Activated naive CD8-positive, alpha-beta T cell (primary cell): ENCODE data around the gene SEC14L3.

Experiments used
- H3K27ac Mint-ChIP-seq: one replicate; pipeline ENCODE4 v1.8.0; 2021; ENCODE audit warnings: mixed read lengths
- H3K27me3 Mint-ChIP-seq: one replicate; pipeline ENCODE4 v1.8.0; 2021; ENCODE audit warnings: mixed read lengths
- H3K36me3 Mint-ChIP-seq: one replicate; pipeline ENCODE4 v1.8.0; 2021; ENCODE audit warnings: mixed read lengths
- H3K4me1 Mint-ChIP-seq: one replicate; pipeline ENCODE4 v1.8.0; 2021; ENCODE audit warnings: low read depth, mixed read lengths
- H3K4me3 Mint-ChIP-seq: one replicate; pipeline ENCODE4 v1.8.0; 2021; ENCODE audit warnings: mild to moderate bottlenecking, mixed read lengths
- H3K9me3 Mint-ChIP-seq: one replicate; pipeline ENCODE4 v1.8.0; 2021; ENCODE audit warnings: low read depth, mixed read lengths

The SEC14L3 gene

DNA sequence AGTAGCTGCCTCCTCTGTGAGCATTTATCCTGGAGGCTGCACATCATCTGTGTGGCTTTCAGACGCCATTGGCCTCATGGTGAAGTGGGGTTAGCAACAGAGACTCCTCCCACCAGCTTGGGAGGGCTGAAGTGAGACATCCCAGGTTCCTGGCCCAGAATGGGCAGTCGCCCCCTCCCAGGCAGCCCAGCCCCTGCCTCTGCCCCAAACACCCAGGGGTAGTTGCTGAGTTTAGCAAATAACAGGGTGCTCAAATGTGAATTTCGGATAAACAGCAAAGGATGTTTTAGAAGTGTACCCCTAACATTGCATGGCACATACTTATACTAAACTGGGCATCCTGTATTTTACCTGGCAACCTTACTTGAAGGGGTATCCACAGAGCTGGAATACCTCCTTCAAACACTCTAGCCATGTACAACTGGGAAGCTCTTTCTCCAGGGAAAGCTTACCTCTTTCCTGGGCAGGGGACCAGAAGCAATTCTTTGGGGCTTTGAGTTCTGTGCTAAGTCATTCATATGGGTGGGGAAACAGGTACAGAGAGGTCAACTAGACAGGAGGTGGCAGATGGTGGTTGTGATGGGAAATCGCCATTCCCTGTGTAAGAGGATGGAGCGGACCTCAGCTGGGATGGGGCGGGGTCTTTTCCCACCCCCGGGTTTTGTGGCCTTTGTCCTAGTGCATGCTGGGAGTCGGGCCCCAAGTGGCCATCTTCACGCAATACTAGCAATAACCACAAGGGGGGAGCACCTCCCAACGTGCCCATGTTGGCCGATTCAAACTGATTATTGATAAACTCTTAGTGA lies 27.0 kb downstream of the SEC14L3 start:
- Mint-ChIP-seq H3K9me3 (no peaks in the 10 kb centered on the region), H3K4me1 (peaks cover 17% of the 10 kb centered on the region), H3K36me3 (peaks cover 4% of the 10 kb centered on the region), H3K4me3 (no peak overlapping the region), H3K27ac (no peak overlapping the region), H3K27me3 (peaks cover 34% of the 10 kb centered on the region)

DNA sequence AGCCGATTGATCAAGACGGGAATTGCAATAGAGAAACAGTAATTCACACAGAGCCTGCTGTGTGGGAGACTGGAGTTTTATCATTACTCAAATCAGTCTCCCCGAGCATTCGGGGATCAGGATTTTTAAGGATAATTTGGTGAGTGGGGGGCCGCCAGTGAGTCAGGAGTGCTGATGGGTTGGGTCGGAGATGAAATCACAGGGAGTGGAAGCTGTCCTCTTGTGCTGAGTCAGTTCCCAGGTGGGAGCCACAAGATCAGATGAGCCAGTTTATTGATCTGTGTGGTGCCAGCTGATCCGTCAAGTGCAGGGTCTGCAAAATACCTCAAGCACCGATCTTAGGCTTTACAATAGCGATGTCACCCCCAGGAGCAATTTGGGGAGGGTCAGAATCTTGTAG lies 30.7 kb downstream of the SEC14L3 start:
- Mint-ChIP-seq H3K4me1 (peaks cover 22% of the 10 kb centered on the region), H3K36me3 (peaks cover 7% of the 10 kb centered on the region), H3K9me3 (peaks cover 4% of the 10 kb centered on the region), H3K27me3 (peaks cover 30% of the 10 kb centered on the region), H3K4me3 (no peak overlapping the region), H3K27ac (no peak overlapping the region)

DNA sequence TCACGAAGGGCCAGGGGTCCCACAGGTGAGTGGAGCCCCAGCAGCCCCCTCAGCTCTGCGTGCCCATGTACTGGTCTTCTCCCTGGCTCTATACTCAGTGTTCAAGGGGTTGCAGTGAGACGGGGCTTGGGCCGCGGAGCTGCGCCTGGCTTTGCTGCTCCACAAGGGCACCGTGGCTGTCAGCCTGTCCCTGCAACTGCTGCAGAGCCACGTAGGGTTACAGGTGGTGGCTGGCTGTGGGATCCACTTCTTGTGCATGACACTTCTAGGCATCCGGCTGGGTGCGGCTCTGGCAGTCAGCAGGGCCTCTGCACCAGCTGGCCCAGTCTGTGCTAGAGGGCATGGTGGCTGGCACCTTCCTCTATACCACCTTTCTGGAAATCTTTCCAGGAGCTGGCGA lies 32.0 kb downstream of the SEC14L3 start:
- H3K36me3 Mint-ChIP-seq = peaks cover 10% of the 10 kb centered on the region
- peaks cover 8% of the 10 kb centered on the region for H3K9me3 Mint-ChIP-seq
- no peak overlapping the region for H3K4me3 Mint-ChIP-seq
- no peak overlapping the region for H3K27ac Mint-ChIP-seq
- H3K4me1 Mint-ChIP-seq = peaks cover 27% of the 10 kb centered on the region
- H3K27me3 Mint-ChIP-seq = peaks cover 24% of the 10 kb centered on the region

DNA sequence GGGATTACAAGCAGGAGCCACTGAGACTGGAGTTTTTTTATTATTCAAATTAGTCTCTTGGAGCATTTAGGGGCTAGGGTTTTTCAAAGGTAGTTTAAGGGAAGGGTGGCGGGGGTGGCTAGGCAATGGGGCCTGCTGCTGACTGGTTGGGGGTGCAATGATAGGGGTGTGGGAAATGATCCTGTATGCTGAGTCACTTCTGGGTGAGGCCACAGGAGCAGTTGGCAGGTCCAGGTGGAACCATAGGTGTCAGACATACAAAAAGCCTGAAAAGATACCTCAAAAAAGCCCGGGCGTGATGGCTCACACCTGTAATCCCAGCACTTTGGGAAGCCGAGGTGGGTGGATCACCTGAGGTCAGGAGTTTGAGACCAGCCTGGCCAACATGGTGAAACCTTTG lies 32.6 kb downstream of the SEC14L3 start:
- H3K27me3 Mint-ChIP-seq = peaks cover 23% of the 10 kb centered on the region
- H3K9me3 Mint-ChIP-seq = peaks cover 8% of the 10 kb centered on the region
- peaks cover 31% of the 10 kb centered on the region for H3K4me1 Mint-ChIP-seq
- peaks cover 12% of the 10 kb centered on the region for H3K36me3 Mint-ChIP-seq
- no peak overlapping the region for H3K4me3 Mint-ChIP-seq
- H3K27ac Mint-ChIP-seq = no peak overlapping the region

DNA sequence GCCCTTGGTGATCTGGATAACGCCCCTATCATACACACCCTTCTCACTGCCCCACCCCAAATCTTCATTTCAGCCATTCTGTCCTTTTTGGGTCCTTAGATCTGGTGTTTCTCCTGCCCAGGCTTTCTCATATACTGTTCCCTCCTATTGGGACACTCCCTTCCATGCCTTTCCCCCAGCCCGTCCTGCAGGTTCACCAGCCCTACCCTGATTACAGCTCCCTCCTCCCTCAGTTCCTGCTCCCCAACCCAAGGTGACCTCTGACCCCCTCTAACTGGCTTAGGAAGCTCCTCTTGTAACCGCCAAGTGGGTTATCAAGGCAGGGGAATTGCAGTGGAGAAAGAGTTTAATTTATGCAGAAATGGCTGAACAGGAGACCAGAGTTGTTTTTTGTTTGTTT lies 33.3 kb downstream of the SEC14L3 start:
- Mint-ChIP-seq H3K9me3 (peaks cover 8% of the 10 kb centered on the region), H3K27ac (no peak overlapping the region), H3K4me1 (peaks cover 31% of the 10 kb centered on the region), H3K4me3 (no peak overlapping the region), H3K36me3 (peaks cover 12% of the 10 kb centered on the region), H3K27me3 (peaks cover 22% of the 10 kb centered on the region)

DNA sequence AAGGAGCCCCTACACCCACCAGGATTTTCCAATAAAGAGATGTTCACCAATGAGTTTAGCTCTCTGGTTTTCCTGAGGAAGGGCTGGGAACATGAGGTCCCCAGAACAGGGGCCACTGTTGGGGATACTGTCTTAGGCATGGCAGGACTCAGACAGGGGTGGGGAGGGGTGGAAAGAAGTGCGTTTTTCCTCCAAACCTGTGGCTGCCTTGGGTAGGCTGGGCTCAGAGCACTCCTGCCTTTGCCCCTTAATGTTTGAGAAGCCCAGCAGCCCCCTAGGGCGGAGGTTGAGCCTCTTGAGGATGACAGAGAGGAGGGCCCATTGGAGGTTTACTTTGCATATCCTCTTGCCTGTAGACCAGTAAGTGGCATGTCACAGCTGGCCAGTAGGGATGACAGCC lies 35.6 kb downstream of the SEC14L3 start:
- Mint-ChIP-seq H3K4me3 (peak overlapping the region; percentile 92), H3K27me3 (peaks cover 17% of the 10 kb centered on the region), H3K4me1 (peaks cover 20% of the 10 kb centered on the region), H3K27ac (peak overlapping the region; percentile 97), H3K9me3 (peaks cover 8% of the 10 kb centered on the region), H3K36me3 (peaks cover 10% of the 10 kb centered on the region)

DNA sequence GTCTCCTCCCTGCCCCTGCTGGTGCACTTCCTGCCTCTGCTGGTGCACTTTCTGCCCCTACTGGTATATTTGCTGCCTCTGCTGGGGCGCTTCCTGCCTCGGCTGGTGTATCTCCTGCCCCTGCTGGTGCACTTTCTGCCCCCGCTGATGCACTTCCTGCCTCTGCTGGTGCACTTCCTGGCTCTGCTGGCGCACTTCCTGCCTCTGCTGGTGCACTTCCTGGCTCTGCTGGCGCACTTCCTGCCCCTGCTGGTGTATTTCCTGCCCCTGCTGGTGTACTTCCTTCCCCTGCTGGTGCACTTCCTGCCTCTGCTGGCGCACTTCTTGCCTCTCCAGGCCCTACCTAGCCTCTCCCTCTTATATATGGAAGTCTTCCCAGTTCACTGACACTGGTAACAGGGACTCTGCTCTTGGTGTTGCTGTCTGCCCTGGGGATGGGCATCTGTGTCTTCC lies 36.1 kb downstream of the SEC14L3 start:
- Mint-ChIP-seq H3K36me3 (peaks cover 8% of the 10 kb centered on the region), H3K4me1 (peaks cover 20% of the 10 kb centered on the region), H3K4me3 (peak overlapping the region; percentile 92), H3K9me3 (peaks cover 8% of the 10 kb centered on the region), H3K27ac (peak overlapping the region; percentile 97), H3K27me3 (peaks cover 13% of the 10 kb centered on the region)

DNA sequence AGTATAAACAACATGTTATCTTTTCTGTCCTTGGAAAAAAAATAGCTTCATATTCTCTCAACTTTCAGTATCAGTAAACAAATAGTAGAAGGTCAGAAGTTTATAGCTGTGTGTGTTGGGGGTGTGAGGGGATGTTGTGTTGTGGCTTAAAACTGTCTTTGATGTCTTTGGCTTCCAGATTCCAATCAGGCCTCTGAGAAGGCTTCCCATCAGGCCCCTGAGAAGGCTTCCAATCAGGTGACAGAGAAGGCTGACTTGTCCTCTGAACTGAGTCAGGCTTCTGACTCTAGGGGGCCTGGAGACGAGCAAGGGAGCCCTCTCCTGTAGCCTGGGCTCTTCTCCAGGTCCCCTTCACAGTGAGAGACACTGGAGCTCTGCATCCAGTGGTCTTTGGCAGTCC lies 37.0 kb downstream of the SEC14L3 start:
- peaks cover 20% of the 10 kb centered on the region for H3K4me1 Mint-ChIP-seq
- peaks cover 8% of the 10 kb centered on the region for H3K9me3 Mint-ChIP-seq
- H3K36me3 Mint-ChIP-seq = peaks cover 8% of the 10 kb centered on the region
- H3K4me3 Mint-ChIP-seq = peak overlapping the region; percentile 92
- H3K27ac Mint-ChIP-seq = peak overlapping the region; percentile 97
- H3K27me3 Mint-ChIP-seq = peaks cover 8% of the 10 kb centered on the region

DNA sequence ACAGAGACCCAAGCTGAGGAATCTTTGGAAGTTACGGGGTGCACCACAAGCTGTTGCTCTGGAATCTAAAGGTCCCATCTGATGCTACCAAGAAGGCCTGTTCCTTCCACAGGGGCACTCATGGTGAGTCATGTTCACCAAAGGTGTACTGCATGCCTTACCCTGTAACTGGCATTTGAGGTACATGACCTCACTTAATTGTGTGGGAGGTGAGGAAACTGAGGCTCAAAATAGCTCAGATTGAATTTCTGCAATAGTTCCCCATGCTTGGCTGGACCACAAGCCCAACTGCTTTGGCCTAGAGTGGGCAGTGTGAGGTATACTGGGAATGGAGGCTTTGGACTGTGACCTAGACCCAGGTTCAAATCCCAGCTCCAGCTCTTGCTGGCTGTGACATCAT lies 38.0 kb downstream of the SEC14L3 start:
- Mint-ChIP-seq H3K9me3 (peaks cover 8% of the 10 kb centered on the region), H3K4me1 (peaks cover 20% of the 10 kb centered on the region), H3K4me3 (no peak overlapping the region), H3K27me3 (peaks cover 7% of the 10 kb centered on the region), H3K36me3 (peaks cover 8% of the 10 kb centered on the region), H3K27ac (no peak overlapping the region)

DNA sequence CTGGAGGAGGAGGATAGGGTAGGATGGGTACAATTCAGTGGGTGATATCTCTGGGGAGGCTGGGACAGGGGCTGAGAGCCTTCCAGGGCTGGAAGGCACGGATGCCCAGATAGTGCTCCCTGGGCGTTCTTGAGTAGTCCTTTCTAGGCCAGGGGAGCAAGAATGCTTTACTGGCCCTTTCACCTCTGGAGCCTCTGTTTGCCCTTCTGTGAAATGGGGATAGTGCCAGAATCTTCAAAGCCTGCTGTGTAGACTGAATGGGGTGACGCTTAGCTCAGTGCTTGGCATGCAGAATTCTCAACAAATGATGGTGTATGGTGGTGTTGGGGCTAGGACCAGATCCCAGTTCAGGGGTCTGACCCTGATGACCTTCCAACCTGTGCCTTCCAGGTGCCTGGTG lies 38.6 kb downstream of the SEC14L3 start:
- H3K4me1 Mint-ChIP-seq = peaks cover 20% of the 10 kb centered on the region
- H3K4me3 Mint-ChIP-seq = no peak overlapping the region
- peaks cover 8% of the 10 kb centered on the region for H3K36me3 Mint-ChIP-seq
- H3K9me3 Mint-ChIP-seq = peaks cover 8% of the 10 kb centered on the region
- H3K27me3 Mint-ChIP-seq = peaks cover 2% of the 10 kb centered on the region
- H3K27ac Mint-ChIP-seq = no peak overlapping the region

DNA sequence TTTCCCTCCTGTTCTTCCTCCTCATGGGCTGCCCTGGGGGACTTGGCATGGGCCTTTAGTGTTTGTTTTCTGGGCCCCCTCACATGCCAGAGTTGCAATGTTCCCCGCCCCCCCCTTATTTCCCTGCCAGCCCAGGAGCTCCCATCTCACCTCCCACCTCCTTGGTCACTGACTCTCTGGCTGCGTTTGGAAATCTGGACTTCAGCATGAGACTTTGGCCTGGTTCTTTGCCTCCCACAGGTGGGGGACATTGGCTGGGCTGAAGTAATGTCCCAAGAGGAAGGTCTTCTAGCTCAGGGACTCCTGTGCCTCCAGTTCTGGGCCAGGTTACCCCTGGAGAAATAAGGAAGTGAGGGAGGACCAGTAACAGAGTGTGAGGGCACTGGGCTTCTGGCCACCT lies 39.3 kb downstream of the SEC14L3 start:
- H3K4me3 Mint-ChIP-seq = no peak overlapping the region
- peaks cover 1% of the 10 kb centered on the region for H3K27me3 Mint-ChIP-seq
- H3K4me1 Mint-ChIP-seq = peaks cover 22% of the 10 kb centered on the region
- H3K9me3 Mint-ChIP-seq = peaks cover 8% of the 10 kb centered on the region
- peaks cover 8% of the 10 kb centered on the region for H3K36me3 Mint-ChIP-seq
- H3K27ac Mint-ChIP-seq = no peak overlapping the region

DNA sequence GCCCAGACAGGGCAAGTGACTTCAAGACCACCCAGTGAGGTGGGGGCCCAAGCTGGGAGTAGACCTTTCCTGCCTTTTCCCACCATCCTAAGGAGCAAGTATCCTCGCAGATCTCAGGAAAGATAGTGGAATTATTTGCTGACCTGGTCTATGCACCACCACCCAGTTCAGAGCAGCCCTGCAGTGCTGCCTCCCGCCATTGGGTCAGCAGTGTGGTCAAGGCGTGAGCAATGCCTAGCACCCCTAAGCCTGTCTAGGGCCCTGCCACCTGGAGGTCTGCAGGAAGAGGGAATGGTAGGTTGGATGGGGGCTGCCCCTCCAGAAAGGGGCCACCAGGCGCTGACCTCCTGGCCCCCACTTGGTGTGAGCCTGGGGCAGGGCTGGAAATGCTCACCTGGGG lies 39.7 kb downstream of the SEC14L3 start:
- H3K4me1 Mint-ChIP-seq = peaks cover 25% of the 10 kb centered on the region

DNA sequence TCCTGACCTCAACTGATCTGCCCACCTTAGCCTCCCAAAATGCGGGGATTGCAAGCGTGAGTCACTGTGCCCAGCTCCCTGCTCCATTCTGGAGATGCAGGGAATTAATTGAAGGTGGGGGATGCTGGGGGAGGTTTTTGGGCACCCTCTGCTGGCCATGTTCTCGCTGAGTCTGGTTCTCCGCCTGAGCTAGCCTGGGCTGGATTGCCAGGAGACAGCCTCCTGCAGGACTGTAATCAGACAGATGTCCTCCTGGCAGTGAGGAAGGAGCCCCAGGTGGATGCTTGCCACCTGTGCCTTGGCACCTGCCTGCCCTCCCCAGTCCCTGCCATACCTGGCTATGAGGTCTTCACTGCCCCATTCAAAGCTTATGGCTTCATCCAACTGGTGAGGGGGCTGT lies 40.9 kb downstream of the SEC14L3 start:
- no peaks in the 10 kb centered on the region for H3K27me3 Mint-ChIP-seq

More for the DNA sequence above, 39.7 kb downstream of the SEC14L3 start:
- Mint-ChIP-seq H3K27me3 (peaks cover 1% of the 10 kb centered on the region), H3K36me3 (peaks cover 7% of the 10 kb centered on the region), H3K9me3 (peaks cover 7% of the 10 kb centered on the region), H3K27ac (no peak overlapping the region), H3K4me3 (no peak overlapping the region)

DNA sequence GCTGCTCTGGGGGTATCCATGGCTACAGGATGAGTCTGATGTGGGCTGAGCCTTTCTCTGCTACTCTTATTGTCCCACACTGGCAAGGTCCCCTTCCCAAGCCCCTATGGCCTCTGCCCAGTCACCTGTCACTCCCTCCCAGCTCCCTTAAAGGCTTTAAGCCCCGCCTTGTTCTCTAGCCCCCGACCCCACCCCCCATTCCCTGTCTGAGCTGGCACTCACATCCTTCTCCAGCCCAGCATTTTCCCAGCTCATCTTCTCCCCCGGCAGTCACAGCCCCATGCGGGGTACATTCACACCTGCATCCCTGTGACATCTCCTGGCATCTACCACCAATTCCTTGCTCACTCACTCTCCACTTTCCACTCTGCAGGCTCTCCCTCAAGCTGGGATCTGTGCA lies 41.9 kb downstream of the SEC14L3 start:
- H3K27me3 Mint-ChIP-seq = no peaks in the 10 kb centered on the region
- no peak overlapping the region for H3K4me3 Mint-ChIP-seq

More for the DNA sequence above, 40.9 kb downstream of the SEC14L3 start:
- Mint-ChIP-seq H3K9me3 (peaks cover 4% of the 10 kb centered on the region), H3K4me3 (no peak overlapping the region), H3K36me3 (peaks cover 5% of the 10 kb centered on the region), H3K4me1 (peaks cover 27% of the 10 kb centered on the region), H3K27ac (no peak overlapping the region)

DNA sequence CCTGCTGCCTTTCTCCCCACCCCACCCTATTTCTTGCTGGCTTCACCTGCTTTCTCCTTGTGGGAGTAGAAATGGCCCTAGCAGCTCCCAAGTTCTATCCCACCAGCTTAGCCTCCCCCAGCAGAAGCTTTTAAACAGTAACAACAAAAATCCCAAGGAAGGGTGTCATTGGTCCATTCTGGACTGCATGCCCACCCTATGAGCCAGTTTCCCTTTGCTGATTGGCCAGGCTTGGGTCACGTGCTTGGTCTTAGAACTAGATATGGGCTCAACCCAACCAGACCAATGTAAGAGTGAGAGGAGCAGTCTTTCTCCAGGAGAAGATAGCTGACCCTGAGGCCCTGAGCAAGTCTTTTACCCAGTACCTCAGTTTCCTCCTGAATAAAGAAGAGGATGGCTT lies 43.9 kb downstream of the SEC14L3 start:
- Mint-ChIP-seq H3K36me3 (no peaks in the 10 kb centered on the region), H3K9me3 (no peaks in the 10 kb centered on the region), H3K27me3 (no peaks in the 10 kb centered on the region), H3K27ac (no peak overlapping the region), H3K4me3 (peak overlapping the region; percentile 97), H3K4me1 (peaks cover 32% of the 10 kb centered on the region)

More for the DNA sequence above, 41.9 kb downstream of the SEC14L3 start:
- H3K9me3 Mint-ChIP-seq = no peaks in the 10 kb centered on the region
- peaks cover 2% of the 10 kb centered on the region for H3K36me3 Mint-ChIP-seq
- H3K27ac Mint-ChIP-seq = no peak overlapping the region
- peaks cover 23% of the 10 kb centered on the region for H3K4me1 Mint-ChIP-seq
